Activated CD4-positive, alpha-beta T cell treated with anti-CD3 and anti-CD28 coated beads, Interleukin-2, amount 50 U/mL, for 24 hours (primary cell): ENCODE data around the gene NAV3.

Experiments
- DNase-seq, 2 donors: peaks; one replicate each; pipeline ENCODE4 v3.0.0-alpha.2; 2020; ENCODE audit warnings: low read depth in 1 of 2, low spot score in 1 of 2

NAV3 gene

DNA sequence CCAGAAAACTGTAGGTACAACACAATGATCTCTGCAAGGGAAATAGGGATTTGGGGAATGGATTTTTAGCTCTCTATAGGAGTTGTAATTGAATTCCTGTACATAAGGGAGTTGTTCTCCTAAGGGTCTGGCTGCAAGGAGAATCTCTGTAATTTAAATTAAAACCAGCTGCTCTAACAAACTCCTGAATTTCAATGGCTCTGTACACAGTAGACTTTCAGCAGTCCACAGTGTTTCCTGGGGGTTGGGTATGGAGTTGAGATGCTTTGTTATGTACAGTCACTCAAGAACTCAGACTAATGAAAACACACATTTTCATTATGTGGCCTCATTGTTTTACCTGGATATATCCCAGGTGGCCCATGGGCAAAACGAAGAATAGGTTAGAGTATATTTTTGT, 93.2 kb downstream of the NAV3 start:
- no peak for DNase-seq

DNA sequence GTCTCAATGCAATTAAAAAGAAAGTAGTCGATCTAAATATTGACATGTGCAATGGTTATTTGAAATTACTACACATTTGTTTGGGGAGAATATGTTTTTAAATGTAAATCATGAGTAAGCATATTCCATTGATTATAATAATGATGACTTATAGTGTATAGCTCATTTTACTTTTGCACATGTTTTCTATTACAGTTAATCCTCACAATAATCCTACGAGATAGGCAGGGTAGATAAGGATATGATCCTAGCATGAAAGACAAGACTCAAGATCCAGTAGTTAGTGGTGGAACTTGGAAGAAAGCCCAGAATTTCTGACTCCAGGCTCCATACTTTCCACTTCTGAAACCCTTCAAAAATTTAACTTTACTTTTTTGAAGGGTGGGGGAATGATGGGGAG, 94.0 kb downstream of the NAV3 start:
- DNase-seq = no peak

DNA sequence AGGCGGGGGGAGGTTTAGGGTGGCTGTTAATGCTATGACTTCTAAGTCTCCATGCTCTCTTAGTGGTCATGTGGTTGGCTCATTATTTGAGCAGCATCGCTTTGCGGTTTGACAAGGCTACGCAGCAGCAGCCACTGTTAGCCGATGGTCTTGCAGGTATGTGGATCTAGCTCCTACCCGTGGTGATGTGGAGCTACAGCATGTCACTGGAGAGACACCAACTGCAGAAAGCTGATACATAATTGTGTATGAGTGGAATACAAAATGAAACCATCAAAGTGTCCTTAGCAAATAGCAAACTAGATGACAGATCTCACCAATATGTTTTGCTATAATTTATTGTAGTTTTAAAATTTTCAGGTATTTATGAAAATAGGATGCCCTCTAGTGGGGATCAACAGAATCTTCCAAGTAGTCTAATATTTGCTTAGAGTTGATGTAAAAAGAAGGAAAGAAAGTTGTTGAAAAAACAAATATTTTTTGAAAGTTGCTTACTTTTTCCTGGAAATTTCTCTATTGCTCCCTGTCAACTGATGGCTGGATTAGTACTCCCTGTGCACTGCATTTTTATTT, 94.9 kb downstream of the NAV3 start:
- DNase-seq = no peak

DNA sequence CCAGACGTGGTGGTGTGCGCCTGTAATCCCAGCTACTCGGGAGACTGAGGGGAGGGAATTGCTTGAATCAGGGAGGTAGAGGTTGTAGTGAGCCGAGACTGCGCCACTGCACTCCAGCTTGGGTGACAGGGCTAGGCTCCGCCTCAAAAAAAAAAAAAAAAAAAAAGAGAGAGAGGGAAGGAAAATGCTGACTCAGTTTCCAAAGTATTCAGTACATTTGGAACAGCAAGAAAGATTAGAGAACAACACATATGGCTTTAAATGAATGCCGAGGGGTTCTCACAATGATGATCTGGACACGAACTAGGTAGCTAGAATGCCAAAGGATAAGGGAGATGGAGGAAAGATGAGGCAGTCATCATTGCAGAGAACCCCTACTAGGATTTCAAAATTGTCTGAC, 97.4 kb downstream of the NAV3 start:
- DNase-seq = no peak

DNA sequence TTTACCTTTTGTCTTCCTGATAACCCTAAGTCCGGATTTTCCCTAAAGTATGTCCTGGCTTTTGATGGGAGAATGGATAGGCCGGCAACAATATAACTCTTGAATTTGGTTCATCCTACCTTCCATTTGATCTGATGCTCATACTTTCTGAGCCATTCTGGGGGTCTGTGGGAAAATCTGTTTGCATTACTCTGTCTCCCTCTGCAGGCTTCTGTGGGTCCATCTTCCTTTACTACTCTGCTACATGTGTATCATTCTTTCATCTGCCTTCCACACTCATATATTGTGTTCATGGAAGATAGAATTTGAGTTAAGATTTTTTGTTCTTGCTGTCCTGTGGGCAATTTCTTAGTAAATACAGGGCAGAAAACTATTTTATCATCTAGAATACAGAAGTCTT, 101.5 kb downstream of the NAV3 start:
- no peak for DNase-seq

DNA sequence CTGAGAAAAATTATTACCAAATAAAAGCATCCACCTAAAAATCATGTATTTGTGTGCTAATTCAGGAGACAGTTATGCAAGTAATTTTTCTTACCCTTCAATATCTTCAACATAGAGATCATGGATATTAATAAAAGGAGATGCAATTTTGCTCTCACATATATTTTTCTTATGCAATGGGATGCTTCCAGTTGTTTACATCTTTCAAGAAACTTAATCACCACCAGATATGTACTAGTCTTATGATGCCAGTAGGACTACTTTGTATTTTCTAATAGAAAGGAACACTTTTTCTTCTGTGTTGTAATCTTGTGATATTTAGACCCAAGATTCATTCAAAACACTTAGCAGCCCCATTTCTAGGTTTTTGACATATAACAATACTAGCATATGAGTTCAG, 107.6 kb downstream of the NAV3 start:
- no peak for DNase-seq

DNA sequence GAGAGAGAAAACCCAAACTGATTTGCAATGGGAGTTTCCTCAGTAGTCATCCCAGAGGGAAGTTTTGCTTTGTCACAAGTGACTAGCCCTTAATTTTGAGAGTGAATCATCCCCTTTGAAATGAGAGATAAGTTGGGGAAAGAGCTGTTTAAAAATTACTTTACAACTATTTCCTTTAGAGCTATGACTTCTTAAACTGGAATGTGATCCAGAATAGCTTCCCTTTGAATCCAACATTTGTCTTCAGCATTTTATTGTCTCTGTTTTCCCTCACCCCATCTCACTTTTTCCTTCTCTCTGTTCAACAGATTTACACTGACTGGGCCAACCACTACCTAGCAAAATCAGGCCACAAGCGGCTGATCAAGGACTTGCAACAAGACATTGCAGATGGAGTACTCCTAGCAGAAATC, 109.3 kb downstream of the NAV3 start:
- no peak for DNase-seq

DNA sequence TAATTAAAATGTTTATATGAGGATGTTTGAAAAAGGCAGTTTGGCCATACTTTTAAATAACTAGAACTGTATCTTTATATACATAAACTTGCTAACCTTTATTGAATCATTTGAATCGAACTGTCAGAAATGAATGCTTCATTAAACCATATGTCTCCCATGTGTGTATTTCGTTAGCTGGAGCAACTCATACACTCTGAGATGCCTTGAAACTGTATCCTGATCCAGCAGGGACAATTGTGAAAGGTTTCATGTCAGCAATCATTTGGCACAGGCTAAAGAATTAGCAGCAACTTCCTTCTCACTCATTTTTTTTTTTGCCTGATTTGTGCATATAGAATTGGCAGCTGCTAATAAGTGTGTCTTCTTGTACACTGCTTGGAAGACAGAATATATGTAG, 109.9 kb downstream of the NAV3 start:
- no peak for DNase-seq

DNA sequence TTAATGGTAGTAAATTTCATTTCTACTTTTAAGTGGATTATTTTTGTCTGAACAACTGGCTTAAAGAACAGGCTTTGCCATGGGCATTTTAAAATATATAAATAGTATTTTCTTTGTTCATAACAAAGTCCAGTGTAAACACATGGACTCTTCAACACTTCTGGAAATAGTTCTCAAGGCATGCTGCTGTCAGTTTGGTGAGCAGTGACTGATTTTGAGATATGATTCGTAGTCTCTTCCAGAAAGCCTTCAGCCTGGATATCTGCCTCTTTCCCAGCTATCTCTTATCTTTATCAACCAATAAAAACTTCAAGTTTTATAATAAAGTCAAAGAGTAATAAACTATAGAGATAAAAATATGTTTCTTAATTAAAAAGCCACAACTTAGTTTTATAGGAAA, 110.7 kb downstream of the NAV3 start:
- no peak for DNase-seq

DNA sequence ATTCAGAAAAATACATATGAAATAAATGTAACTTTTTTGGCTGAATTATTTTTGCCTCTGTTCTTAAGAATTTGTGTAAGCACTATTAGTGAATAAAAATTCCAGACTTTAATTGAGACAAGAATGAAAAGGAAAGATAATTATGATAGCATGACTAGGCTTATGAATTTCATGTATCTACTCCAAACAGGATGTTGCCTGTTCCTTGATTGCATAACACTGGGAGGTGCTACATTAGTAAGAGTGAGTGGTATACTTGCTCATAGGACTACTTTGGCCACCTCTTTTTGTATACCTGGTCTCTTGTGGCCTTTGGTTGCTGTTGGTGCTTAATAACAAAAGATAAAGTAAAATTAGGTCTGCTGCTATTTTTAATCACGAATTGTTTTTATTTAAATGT, 112.8 kb downstream of the NAV3 start:
- DNase-seq = no peak

DNA sequence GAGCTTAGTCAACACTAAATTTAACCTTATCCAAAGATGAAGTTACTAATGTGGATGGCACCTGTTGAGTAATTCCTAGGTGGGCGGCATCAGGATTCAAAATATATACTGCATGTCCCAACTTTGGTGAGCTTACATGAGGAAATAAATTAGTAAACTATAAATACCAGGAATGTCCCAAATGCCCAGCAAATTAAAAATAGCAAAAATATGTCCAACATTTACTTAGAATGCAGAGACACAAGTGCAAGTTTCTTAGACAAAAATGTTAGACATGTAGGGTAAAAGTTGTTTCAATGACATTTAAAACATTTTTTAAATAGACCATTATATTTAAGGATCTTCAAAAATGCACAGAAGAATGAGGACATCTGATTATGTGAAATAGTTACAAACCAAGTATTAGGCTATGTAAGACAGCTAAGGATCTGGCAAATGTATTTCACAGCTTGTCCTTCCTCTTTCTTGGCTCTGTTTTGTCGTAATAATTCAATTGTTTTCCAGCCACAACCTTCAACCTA, 115.9 kb downstream of the NAV3 start:
- no peak for DNase-seq

DNA sequence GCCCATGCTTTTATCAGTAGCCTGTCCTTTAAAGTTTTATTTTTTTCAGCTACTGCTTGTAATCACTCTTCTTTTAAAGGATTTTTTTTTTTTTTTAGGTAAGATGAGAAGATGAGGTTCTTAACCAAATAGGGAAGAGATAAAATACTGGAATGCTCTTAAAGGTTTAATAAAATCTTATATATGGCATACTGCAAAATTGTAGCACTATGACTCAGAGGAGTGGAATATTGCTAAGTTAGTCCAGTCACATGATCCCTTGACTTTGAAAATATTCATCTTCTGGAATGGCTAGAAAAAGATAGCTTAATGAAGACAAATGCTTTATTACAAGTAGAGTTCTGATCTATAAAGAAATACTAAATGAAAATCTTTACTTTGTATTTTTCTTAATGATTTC, 116.6 kb downstream of the NAV3 start:
- no peak for DNase-seq

DNA sequence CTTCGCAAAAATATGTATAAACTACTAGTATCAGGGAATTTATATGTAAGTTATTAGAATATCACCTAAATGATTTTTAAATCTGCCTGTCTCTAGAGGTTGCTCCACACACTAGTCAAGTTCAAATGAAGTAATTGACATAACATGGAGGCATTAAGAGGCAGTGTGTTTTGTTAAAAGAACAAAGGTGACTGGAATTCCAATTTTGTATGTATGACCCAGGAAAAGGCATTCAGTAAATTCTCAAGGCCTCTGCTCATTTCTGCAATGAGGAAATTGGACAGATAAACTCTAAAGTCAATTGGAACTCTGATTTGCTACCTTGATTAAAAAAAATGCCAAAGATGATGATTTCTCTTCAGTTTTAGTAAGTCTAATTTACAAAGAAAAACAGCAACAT, 117.1 kb downstream of the NAV3 start:
- no peak for DNase-seq

DNA sequence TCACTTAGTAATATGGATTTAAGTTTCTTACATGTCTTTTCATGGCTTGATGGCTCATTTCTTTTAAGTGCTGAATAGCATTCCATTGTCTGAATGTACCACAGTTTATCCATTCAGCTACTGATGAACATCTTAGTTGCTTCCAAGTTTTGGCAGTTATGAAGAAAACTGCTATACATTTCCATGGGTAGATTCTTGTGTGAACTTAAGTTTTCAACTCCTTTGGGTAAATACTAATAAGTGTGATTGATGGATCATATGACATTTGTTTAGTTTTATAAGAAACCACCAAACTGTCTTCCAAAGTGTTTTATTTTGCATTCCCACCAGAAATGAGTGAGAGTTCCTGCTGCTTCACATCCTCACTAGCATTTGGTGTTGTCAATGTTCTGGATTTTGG, 119.2 kb downstream of the NAV3 start:
- DNase-seq = no peak

DNA sequence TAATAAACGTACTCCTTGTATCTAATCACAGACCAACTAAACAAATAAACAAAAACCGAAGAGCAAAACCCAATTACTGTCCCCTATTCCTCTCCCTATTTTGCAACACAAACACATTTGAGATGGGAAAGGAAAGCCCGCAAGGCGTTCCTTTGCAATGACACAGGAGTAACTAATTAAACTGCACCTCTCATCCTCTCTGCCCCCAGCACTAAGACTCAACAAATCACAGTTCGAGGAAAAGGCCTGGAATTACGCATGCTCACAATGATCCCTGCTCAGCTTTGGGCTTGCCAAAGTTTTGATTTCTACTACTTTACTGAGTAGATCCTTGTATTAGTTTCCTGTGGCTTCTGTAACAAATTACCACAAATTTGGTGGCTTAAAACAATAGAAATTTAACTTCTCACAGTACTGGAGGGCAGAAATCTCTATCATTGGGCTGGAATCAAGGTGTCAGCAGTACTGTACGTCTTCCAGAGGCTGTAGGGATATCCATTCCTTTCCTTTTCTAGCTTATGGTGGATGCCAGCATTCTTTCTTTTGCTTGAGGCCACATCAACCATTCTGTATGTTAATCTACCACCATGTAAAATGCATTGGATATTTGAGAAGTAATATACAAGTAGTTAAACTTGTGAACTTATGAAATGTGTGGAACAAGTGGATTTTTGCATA, 123.0 kb downstream of the NAV3 start:
- DNase-seq = no peak

DNA sequence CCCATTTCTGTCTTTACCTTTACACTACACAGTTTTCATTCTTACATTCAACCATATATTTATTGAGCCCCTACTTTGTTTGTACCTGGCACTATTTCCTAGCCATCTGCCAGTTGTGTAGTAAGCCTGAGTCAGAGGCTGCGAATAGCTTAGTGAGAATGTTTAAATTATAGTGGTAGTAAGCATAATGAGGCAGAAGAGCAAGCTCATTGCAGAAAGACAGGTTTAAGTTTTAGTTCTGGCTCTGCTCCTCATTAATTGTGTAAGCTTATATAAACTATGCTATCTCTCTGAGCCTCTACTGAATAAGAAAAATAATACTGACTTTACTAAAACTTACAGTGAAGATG, 123.5 kb downstream of the NAV3 start:
- DNase-seq = no peak

DNA sequence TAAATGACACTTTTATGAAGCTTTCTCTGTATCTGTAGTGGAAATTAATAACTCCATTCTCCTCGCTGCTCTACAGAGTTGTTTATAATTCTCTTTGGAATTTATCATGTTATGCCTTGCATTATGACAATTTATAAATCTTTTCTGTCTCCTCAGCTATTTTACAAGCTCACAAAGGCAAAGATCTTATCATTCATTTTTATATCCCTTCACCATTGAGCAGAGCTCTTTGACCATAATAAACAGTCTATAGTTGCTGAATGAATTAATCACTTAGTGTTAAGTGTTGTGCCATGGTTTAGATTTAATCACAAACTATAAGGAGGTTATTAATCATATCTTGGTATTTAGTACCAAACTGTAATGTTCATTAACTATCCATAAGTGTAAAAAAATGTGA, 126.4 kb downstream of the NAV3 start:
- no peak for DNase-seq

DNA sequence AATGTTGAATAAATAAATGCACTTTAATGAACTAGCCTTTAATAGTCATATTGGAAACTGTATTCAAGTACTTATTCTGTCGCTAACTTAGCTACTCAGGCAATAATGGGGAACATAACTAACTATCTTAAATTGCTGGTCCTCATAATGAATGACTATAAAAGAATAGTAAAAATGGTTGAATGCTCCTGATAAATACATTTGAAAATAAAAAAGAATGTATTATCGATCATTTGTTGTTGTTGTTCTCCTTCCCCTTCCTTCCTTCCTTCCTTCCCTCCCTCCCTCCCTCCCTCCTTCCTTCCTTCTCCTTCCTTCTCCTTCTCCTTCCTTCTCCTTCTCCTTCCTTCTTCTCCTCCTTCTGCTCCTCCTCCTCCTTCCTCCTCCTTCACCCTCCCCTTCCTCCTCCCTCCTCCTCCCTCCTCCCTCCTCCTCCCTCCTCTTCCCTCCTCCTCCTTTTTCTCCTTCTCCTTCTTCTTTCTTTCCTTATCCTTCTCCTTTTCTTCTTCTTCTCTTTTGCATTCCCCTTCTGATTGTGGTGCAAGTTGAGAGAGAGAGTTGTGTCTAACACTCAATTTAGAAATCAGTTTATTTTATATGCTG, 133.0 kb downstream of the NAV3 start:
- DNase-seq = no peak

DNA sequence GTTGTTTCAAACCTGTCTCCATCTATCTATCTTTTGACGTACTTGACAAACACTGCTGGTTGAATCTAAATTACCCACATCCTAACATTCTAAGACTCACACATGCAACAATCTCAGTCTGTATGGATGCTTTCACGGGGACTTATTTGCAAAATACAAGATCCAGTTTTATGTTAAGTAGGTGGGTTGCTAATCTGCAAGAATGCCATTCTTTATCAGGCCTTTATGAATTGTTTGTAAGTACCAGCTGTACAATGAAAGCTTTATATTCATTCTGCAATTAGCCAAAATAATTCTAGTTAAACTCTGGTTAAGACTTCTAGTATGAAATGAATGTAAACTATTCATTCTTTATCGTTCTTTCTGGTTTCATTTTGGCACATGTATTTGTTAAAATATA, 135.1 kb downstream of the NAV3 start:
- DNase-seq = no peak

DNA sequence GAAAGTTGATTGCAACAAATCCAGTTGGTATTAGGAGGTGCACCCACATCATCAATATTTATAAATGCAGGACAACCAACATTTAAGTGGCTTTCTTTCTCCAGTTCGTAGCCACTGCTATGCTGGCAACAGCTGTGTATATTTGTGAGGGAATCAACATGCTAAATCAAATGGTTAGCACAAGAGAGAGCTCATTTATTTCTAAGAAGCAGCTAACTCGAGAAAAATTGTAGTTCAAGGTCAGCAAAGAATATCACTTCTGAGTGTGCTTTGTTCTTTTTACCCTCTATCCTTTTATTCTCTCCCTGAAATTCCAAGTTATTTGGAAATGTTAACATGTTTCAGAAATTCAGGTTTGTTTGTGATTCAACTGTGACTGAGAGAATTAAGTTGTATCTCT, 137.3 kb downstream of the NAV3 start:
- no peak for DNase-seq

DNA sequence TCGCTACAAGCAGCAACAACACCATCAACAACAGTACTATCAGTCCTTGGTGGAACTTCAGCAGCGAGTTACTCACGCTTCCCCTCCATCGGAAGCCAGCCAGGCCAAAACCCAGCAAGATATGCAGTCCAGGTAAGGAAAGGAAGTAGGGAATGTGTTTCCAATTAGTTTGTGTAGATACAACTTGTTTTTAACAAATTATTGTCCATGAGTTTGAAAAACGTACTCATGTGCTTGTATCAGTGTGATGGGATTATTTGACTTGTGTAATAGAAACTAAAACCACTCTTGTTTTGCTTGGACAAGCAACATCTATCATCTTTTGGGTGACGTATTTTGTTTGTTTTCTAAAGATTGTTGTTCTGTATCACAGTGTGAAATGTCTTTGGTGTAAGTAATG, 137.9 kb downstream of the NAV3 start:
- no peak for DNase-seq

DNA sequence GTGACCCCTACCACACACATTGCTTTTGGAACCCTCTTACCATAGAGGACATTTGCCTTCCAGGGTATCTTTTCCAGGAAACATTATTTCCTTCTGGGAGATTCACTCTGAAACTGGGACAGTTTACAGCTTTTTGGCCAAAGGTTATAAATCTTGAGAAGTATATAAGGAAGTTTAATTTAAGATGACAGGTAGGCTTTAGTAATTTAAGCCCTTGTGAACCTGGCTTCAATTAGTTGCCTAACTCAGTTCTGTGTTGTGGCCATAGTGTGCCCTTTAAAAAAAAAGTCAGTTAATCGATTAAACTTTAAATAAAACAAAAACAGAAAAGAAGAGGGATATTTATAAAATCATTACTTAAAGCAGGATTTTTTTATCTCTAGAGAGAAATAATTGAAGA, 142.9 kb downstream of the NAV3 start:
- DNase-seq = no peak

DNA sequence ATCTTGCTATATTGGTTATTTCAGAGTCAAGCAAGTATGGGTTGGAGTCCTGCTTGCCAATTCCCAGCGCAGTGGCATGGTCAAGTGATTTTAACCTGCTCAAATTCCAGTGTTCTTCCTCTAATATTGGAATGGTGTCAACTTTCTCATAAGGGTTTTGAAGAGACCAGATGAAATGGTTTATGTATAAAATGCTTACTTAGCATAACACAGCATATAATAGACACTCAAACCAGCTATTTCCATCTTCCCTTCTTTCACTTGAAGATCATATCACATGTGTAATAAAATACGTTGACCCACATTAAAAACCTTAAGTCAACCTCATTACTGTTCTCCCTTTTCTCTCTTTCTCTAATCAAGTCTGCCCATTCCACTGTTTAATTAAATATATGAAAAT, 144.0 kb downstream of the NAV3 start:
- DNase-seq = no peak
